ENCODE data around the gene MAGEB2.
"Not testable (repeated sequence)": the region's sequence is repeated elsewhere in the genome, so short reads cannot be mapped to it uniquely, and the experiment has no call there.

Gene MAGEB2, protein sequence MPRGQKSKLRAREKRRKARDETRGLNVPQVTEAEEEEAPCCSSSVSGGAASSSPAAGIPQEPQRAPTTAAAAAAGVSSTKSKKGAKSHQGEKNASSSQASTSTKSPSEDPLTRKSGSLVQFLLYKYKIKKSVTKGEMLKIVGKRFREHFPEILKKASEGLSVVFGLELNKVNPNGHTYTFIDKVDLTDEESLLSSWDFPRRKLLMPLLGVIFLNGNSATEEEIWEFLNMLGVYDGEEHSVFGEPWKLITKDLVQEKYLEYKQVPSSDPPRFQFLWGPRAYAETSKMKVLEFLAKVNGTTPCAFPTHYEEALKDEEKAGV

DNA sequence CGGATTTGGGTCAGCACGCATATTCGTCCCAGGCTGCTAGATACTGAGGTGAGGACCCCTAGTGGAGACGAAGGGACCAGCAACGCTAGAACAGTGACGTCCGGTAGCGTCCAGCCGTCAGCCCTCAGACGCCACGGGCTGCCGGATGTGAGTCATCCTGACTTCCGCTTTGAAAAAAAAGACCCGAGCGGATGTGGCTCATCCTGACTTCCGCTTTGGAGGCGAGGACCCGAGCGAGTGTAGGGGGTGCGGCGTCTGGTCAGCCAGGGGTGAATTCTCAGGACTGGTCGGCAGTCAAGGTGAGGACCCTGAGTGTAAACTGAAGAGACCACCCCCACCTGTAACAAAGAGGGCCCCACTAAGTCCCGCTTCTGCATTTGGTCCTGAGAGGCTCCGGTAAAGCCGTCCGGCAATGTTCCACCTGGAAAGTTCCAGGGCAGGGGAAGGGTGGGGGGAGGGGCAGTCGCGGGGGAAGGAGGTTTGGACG is at the start of gene MAGEB2:
Gene MAGEB2 (plus strand): TSS at position 207 of the 487 bp plus-strand sequence. CDS start 3,018 bp downstream, outside the sequence.
- no peak for DNase-seq (ENCODE audit: low read depth)

DNA sequence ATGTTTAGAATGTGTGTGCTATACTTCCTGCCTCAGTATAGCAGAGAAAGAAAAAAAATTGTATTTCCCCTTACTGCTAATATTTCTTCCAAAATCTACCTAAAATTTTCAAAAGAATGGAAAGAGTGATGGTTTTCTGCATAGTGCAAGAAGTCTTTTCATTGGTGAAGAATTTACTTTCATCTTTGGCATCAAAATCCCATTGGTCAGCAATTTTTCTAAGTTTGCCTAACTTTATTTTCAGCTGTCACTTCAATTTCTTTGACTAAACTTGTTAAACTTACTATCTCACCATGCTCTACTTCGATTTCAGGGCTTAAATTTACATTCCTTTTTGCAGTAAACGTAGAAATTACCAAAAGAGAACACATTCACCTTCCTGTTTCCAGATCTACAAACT is 44.5 kb upstream of the MAGEB2 start:
- no peak for DNase-seq (ENCODE audit: low read depth)

DNA sequence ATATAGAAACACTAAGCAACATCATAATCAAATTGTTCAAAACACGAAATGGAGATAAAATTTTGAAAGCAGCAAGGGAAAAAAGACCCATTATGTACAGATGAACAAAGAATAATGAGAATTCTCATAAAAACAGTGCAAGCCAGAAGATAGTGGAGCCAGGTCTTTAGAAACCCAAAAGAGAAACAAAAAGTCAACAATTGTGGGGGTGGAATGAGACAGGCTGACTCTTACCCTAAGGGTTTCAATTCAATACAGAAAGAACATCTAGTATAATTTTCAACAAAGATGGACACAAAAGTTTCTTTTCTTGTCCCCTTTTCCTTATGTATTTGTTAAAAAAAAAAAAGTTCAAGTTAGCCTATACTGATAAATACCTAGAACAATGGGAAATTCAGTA is 34.0 kb upstream of the MAGEB2 start:
- no peak for DNase-seq (ENCODE audit: low read depth)

DNA sequence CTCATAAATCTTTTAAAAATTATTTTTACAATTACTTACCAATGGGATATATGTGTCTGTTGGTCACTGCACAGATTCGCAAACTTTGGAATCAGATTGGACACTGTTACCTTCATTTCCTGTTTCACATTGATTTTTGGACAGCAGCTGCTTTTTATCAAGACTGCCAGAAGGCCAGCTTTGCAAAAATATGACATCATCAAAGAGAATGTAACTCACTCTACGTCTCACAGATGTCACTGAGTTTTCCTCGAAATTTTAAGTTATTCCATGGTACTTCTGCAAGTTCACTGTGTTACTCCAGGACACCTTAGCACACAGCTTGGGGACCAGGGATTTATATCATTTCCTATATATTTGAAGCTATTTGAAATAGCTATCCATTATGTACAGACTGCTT is 31.8 kb upstream of the MAGEB2 start:
- DNase-seq (ENCODE audit: low read depth) = no peak

DNA sequence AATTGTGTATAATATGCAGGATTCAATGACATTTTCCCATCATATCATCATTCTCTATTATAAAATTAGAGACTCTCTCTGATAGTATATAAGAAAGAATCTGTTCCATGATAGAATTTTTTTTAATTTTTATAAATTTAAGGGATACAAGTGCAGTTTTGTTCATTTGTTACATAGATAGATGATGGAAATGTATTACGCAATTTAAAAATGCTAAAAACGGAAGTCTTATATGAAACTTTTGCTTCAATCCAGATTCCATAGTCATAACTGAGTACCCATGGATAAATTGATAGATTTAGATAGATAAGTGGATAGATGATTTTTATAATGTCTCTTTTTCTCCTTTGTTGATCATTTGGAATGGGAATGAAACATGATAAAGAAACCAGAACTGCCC is 24.9 kb upstream of the MAGEB2 start:
- DNase-seq (ENCODE audit: low read depth) = no peak

DNA sequence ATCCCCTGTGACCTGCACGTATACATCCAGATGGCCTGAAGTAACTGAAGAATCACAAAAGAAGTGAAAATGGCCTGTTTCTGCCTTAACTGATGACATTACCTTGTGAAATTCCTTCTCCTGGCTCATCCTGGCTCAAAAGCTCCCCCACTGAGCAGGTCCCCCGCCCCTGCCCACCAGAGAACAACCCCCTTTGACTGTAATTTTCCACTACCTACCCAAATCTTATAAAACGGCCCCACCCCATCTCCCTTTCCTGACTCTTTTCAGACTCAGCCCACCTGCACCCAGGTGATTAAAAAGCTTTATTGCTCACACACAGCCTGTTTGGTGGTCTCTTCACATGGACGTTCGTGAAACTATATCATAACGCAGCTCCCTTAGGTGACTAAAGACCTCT is 21.5 kb upstream of the MAGEB2 start:
- DNase-seq (ENCODE audit: low read depth) = not testable (repeated sequence)

DNA sequence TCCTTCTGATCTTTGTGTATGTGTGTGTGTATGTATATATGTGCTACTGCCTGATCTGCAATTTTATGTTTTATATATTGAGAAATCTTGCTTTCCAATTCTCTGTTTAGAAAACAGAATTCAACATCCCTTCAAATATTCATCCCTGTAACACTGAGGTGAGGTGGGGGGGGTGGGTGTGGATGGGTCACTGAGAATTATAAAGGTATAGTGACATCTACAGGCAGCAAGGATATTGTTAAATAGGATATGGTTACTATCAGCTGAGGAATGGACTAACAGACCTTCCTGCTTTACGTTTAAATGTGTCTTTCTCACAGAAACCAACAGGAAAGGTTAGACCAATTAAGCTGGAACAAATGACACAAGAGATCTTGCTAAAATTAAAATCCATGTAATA is 19.0 kb upstream of the MAGEB2 start:
- DNase-seq (ENCODE audit: low read depth) = no peak

DNA sequence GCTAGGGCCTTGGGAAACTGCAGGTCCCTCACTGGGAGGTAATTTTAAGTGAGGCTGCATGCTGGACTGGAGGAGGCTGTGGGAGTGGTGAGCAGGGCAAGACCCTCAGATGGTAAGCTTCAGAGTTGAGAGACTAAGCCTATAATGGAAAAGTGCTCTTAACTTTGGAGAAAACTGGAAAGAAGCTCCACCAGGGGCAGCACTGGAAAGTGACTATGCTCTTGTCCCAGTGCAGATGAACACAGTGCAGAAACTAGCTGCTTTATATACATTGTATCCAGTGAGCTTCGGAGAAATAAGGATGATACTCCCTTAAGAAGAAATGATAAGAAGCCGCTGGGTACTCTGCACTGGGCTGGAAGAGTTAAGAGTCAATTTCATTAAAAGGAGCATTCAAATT is 3.2 kb upstream of the MAGEB2 start:
- no peak for DNase-seq (ENCODE audit: low read depth)

DNA sequence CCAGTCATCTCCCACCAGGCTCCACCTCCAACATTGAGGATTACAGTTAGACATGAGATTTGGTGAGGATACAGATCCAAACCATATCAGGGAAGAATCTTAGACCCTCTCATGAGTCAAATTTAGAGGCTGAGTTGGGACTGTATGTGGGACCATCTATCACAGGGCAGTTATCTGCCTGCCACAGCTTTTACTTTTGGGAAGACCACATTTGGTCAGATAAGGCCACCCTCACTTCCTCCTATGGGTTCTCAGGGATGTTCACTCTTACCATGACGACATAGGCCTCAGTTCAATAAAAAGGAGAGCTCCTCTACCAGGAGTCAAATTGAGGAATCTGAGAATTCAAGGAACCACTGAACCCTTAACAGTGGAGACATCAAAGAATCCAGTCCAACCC is 2.1 kb downstream of the MAGEB2 start:
- DNase-seq (ENCODE audit: low read depth) = no peak

DNA sequence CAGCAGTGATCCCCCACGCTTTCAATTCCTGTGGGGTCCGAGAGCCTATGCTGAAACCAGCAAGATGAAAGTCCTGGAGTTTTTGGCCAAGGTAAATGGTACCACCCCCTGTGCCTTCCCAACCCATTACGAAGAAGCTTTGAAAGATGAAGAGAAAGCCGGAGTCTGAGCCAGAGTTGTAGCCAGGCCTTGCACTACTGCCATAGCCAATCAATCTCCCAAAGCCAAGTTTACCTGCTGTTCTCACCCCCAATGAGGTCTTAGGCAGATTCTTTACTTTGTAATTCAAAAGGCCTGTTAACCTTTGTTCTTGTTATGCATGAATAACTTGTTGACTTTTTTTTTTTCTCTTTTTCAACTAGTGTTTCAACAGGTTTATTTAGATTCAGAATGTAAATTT is 4.0 kb downstream of the MAGEB2 start:
- DNase-seq (ENCODE audit: low read depth) = no peak

DNA sequence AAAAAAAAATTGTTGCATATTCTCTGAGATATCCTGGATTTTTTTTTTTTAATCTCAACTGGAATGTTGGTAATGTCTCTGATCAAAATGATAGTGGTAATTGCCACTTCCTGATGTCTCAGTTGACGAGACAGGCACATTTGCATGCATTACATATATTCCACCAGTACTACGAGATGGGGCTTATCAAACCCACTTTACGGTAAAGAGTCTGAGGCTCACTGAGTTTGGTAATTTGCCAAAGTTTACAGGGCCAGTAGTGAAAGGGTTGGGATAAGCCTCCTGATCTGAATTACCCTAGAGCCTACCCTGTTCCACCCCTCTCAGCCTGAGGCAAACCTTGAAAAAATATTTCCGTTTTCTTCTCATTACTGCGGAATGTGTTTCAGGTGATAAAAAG is 5.3 kb downstream of the MAGEB2 start:
- DNase-seq (ENCODE audit: low read depth) = no peak

DNA sequence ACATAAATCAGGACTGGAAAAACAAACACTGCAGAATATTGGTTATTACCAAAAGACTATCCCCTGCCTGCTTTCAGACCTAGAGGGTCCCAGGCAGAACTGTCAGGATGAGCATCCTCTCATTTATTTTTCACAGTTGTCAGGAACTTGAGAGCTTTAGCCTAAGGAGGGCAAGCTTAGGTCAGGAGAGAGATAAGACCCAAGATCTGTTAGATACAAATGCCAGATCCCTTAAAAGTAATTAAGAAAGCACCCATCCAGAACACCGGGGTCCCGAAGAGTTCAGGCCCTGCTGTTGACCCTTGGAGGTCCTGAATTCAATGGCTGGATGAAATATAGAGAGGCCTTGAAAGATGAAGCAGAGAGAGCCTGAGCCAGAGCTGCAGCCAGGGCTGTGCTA is 9.2 kb downstream of the MAGEB2 start:
- DNase-seq (ENCODE audit: low read depth) = no peak

DNA sequence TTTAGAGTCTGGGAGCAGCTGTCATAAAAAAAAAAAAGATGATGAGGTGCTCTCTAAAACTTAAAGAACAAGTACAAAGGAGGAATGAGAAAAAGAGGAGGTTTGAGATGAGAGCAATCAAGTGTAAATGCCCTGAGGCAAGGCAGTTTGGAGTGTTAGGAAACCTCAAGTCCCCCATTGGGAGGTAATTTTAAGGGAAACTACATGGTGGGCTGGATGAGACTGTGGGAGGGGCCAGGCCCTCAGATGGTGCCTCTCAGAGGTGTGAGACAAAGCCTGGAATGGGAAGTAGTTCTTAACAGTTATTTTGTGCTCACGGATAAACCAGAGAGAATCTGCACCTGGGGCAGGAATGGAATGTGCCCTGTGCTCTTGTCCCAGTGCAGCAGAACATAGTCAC is 13.2 kb downstream of the MAGEB2 start:
- DNase-seq (ENCODE audit: low read depth) = no peak

DNA sequence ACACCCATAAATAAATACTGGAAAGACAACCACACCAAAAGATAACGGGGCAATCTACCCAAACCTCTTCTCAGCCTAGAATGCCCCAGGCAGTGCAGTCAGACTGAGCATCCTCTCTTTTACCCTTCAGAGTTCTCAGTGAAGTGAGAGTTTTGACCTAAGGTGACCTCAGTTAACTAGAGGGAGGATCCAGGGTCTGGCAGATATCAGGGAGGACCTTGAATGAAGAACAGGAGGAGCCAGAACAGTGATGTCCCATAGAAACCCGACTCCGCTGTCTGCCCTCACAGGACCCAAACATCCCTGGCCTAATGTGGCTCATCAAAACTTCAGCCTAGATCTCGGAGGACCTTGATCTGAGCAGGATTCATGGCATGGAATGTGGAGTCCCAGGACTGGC is 15.0 kb downstream of the MAGEB2 start, which contains the start of gene MAGEB3:
Gene MAGEB3 (plus strand): TSS at position 263 of the 400 bp plus-strand sequence. CDS start 5,268 bp downstream, outside the sequence.
- DNase-seq (ENCODE audit: low read depth) = no peak

DNA sequence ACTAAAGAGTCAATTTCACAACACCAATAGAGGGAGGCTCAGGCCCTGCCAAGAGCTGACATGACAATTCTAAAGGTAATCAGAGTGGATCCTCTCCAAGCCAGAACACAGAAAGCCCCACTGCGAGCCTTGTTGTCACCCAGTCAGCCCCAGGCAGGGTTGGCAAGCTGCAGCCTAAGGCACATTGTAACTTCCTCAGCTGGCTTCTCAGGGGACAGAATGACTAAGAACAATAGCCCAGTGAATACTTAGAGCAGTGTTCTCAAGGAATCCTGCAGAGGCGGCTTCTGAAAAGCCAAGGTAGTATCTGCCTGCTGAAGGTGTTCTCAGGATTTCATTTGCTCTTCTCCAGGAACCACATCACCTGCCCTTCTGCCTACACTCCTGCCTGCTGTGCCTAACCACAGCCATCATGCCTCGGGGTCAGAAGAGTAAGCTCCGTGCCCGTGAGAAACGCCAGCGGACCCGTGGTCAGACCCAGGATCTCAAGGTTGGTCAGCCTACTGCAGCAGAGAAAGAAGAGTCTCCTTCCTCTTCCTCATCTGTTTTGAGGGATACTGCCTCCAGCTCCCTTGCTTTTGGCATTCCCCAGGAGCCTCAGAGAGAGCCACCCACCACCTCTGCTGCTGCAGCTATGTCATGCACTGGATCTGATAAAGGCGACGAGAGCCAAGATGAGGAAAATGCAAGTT is 26.5 kb downstream of the MAGEB2 start, which contains the start of gene MAGEB4:
Gene MAGEB4 (plus strand): TSS at position 277 of the 692 bp plus-strand sequence. CDS start 136 bp downstream, at position 413.
- DNase-seq (ENCODE audit: low read depth) = no peak

DNA sequence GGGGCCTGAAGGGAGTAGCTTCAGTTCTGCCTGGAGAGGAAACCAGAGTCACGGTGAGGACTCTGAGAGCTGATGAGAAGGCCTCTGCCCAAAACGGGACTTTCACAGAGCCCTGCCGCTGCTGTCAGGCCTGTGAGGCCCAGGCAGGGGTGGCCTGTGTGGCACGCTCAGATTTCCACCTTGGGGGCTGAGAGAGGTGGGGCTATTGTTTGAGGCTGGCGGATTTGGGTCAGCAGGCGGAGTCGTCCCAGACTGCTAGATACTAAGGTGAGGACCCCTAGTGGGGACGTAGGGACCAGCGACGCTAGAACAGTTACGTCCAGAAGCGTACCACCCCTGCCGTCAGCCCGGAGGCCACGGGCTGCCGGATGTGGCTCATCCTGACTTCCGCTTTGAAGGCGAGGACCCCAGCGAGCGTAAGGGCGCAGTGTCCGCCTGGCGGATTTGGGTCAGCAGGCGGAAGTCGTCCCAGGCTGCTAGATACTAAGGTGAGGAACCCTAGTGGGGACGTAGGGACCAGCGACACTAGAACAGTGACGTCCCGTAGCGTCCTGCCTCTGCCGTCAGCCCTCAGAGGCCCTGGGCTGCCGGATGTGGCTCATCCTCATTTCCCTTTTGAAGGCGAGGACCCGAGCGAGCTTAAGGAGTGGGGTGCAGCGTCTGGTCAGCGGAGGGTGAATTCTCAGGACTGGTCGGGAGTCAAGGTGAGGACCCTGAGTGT is 31.6 kb downstream of the MAGEB2 start, which contains the start of gene MAGEB1:
Gene MAGEB1 (plus strand): TSS at position 378 of the 721 bp plus-strand sequence. CDS start 3,348 bp downstream, outside the sequence.
- DNase-seq (ENCODE audit: low read depth) = no peak

DNA sequence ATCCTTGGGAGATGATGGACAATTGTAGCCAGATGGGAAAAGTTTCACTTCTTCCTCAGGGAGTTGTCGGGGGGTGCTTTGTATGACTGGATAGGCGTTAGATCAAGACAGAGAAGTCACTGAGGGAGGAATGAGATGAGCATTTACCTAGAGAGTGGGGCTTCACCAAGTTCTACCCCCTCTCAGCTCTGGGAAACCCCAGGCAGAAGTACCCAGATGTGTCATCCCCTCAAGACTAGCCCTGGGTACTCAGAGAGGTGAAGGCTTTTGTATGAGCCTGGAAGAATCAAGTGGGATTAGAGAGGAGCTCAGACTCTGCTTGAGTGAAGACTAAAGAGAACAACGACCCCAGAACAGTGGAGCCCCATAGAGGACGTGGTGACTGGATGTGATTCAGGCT is 33.5 kb downstream of the MAGEB2 start:
- no peak for DNase-seq (ENCODE audit: low read depth)

DNA sequence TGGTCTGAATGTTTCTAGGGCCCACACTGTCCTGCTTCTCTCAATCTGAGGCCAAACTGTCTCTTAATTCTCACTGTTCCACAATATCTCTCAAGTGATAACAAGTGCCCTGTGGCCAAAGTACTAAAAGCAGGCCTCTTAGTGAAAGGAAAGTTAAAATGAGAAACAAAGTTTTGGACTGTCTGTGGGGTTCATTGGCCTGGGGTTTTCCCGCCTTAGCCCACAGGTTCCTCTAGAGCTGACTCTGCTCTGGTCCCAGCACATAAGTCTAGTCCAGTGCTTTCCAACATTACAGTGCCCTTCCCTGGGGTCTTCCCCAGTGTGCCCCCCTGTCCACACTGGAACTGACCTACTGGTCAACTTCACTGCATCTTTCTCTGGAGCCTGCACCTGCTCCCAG is 37.9 kb downstream of the MAGEB2 start:
- no peak for DNase-seq (ENCODE audit: low read depth)

DNA sequence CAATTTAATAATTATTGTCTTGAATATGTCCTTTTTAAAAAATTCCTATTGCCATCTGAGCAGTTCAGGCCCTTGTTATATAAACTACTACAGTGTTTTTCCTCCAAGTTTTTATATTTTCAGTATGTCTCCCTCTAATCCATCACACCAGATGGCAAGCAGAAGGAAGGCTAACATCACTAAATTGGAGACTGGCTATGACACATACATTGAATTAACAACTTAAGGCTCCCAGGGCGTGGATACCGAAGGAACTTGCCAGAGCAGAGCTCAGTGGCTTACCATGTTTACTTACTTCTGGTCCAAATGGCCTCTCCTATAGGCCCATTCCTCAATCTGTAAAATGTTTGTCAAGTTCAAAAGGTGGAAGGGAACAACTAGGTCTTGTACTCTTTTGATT is 44.6 kb downstream of the MAGEB2 start:
- DNase-seq (ENCODE audit: low read depth) = no peak

DNA sequence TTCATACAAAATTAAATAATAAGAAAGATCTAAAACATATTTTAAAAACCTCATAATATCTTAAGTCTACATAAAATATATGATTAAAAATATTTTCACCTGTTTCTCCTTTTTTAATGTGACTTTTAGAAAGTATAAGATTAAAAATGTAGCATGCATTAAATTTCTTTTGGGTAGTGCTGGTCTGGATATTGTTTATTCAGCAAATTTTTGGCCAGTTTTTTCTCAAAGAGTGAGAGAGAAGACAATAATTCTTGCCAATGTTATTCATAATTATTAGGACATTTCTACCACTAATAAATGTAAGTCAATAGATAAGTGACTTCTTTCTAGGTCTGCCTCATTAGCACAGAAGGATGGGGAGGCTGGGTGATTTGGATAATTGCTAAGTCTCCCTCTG is 45.6 kb downstream of the MAGEB2 start:
- DNase-seq (ENCODE audit: low read depth) = no peak

DNA sequence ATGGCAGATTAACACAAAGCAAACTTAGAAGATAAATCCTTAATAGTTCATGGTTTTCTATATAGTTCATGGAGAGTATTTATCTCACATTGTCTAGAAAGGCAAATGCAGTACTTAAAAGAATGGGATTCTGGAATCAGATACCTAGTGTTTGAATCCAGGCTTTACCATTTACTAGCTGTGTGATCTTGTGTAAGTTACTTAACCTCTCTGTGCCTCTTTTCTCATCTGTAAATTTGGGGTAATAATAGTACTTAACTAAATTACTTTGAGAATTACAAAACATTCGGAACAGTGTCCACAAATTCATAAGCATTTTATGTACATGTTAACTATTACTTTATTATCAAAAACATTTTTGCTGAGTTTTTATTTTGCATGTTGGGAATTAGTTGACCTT is 47.4 kb downstream of the MAGEB2 start:
- no peak for DNase-seq (ENCODE audit: low read depth)
